ENCODE measurements around the gene ZNF160. TPM values are rescaled to one million over a fixed set of nuclear protein-coding genes. Genes with fewer than 3 reads are reported as not detected.

Gene ZNF160
- total RNA-seq, 6 experiments from 2014 or later, result 13.5 to 17.3 (median 16.2) TPM

GRCh38 chr19:53091413-53092254, 11.6 kb downstream of the ZNF160 start:
- Mint-ChIP-seq H3K27me3 (ENCODE audit: insufficient read depth) (peaks cover 3% of the 10 kb centered on the region), H3K27ac (no peak overlapping the region), H3K4me3 (no peak overlapping the region), H3K4me1 (ENCODE audit: low read depth) (peaks cover 13% of the 10 kb centered on the region), H3K36me3 (ENCODE audit: low read depth) (peaks cover 59% of the 10 kb centered on the region), H3K9me3 (peaks cover 3% of the 10 kb centered on the region; the same call in 1 of the 2 replicates)
- DNase-seq, result no peak
- no peak for TF ChIP-seq CTCF (IDR thresholded peaks at IDR 0.05)

GRCh38 chr19:53088091-53088490, 15.1 kb downstream of the ZNF160 start:
- Mint-ChIP-seq H3K36me3 (ENCODE audit: low read depth) (peaks cover 74% of the 10 kb centered on the region), H3K27ac (peak overlapping the region; percentile 6; the same call in 1 of the 2 replicates), H3K4me3 (no peak overlapping the region), H3K9me3 (no peaks in the 10 kb centered on the region), H3K27me3 (ENCODE audit: insufficient read depth) (peaks cover 2% of the 10 kb centered on the region; the same call in 1 of the 2 replicates), H3K4me1 (ENCODE audit: low read depth) (peaks cover 14% of the 10 kb centered on the region)
- DNase-seq, result no peak
- TF ChIP-seq CTCF (IDR thresholded peaks at IDR 0.05), result no peak

- Mint-ChIP-seq H3K4me3 (no peak overlapping the region), H3K36me3 (ENCODE audit: low read depth) (peaks cover 79% of the 10 kb centered on the region), H3K27ac (peak overlapping the region; percentile 73), H3K9me3 (no peaks in the 10 kb centered on the region), H3K27me3 (ENCODE audit: insufficient read depth) (peaks cover 2% of the 10 kb centered on the region; the same call in 1 of the 2 replicates), H3K4me1 (ENCODE audit: low read depth) (peaks cover 14% of the 10 kb centered on the region)
- no peak for TF ChIP-seq CTCF (IDR thresholded peaks at IDR 0.05)
- peak; percentile 28 for DNase-seq
Measured at GRCh38 chr19:53086949-53087348, 16.3 kb downstream of the ZNF160 start.

- no peak for TF ChIP-seq CTCF (IDR thresholded peaks at IDR 0.05)
- Mint-ChIP-seq H3K4me1 (ENCODE audit: low read depth) (peaks cover 14% of the 10 kb centered on the region), H3K27me3 (ENCODE audit: insufficient read depth) (peaks cover 2% of the 10 kb centered on the region; the same call in 1 of the 2 replicates), H3K9me3 (peaks cover 10% of the 10 kb centered on the region), H3K4me3 (no peak overlapping the region), H3K27ac (no peak overlapping the region), H3K36me3 (ENCODE audit: low read depth) (peaks cover 90% of the 10 kb centered on the region)
- DNase-seq, result no peak
Measured at GRCh38 chr19:53085496-53085895, 17.7 kb downstream of the ZNF160 start.

- no peak for DNase-seq
- Mint-ChIP-seq H3K9me3 (peaks cover 18% of the 10 kb centered on the region), H3K27me3 (ENCODE audit: insufficient read depth) (peaks cover 2% of the 10 kb centered on the region; the same call in 1 of the 2 replicates), H3K4me1 (ENCODE audit: low read depth) (peaks cover 11% of the 10 kb centered on the region), H3K27ac (no peak overlapping the region), H3K4me3 (no peak overlapping the region), H3K36me3 (ENCODE audit: low read depth) (peaks cover 93% of the 10 kb centered on the region)
- no peak for TF ChIP-seq CTCF (IDR thresholded peaks at IDR 0.05)
Measured at GRCh38 chr19:53082929-53083328, 20.3 kb downstream of the ZNF160 start.
